Upper lobe of right lung (tissue), 1 donor: ENCODE measurements around the gene NDST3. TPM values are rescaled to one million over a fixed set of nuclear protein-coding genes. Genes with fewer than 3 reads are reported as not detected.

Experiments
- ATAC-seq: fragments of 200-7000 bp; cut with Tn5 transposase; one replicate; pipeline ENCODE4 v1.9.1; 2020; ENCODE audit warnings: mild to moderate bottlenecking, moderate library complexity
- DNase-seq: peaks from one replicate; pipeline ENCODE4 v3.0.0-alpha.2; 2020
- H3K27ac ChIP-seq: fragments of 200-600 bp; one replicate; pipeline ENCODE4 v1.8.0; 2022
- H3K27me3 ChIP-seq: fragments of 200-600 bp; one replicate; pipeline ENCODE4 v1.8.0; 2022; ENCODE audit warnings: mild to moderate bottlenecking
- H3K36me3 ChIP-seq: fragments of 200-600 bp; one replicate; pipeline ENCODE4 v1.8.0; 2022
- H3K4me1 ChIP-seq: fragments of 200-600 bp; one replicate; pipeline ENCODE4 v1.8.0; 2022
- H3K4me3 ChIP-seq: fragments of 200-600 bp; one replicate; pipeline ENCODE4 v1.8.0; 2022; ENCODE audit warnings: mild to moderate bottlenecking
- H3K9me3 ChIP-seq: fragments of 200-600 bp; one replicate; pipeline ENCODE4 v1.8.0; 2022
- CTCF ChIP-seq: fragments of 200-600 bp; IDR thresholded peaks from one replicate; pipeline ENCODE4 v1.8.0; 2022; ENCODE audit warnings: antibody characterized with exemption
- intact Hi-C: fragments of 100-400 bp; cut with DNase I; formaldehyde crosslinking; loops from one replicate; pipeline ENCODE4 v1.11.0; 2022
- total RNA-seq: library from RNA; stranded (reverse); fragmentation: NEBNext Ultra II Directional; extraction: Animal tissue kit (Norgen Biotek cat#: 25700); gene quantifications from one replicate; pipeline ENCODE4 v1.2.1, GENCODE V29; 2021
- donor health status: DM: no; HTN: yes; CAD: no; lungs with severe emphysema.

The NDST3 gene
- total RNA-seq, 1 donor from 2014 or later = not detected

- intact Hi-C loops = no loop called here
- no peak for TF ChIP-seq CTCF
- no peak for DNase-seq
- H3K4me3 ChIP-seq = no peak overlapping the region
- H3K27ac ChIP-seq = no peak overlapping the region
- no peaks in the 10 kb centered on the region for H3K36me3 ChIP-seq
- no peaks in the 10 kb centered on the region for H3K9me3 ChIP-seq
- no peaks in the 10 kb centered on the region for H3K4me1 ChIP-seq
- no peaks in the 10 kb centered on the region for H3K27me3 ChIP-seq
- no peak for ATAC-seq
These were observed 64.8 kb downstream of the NDST3 start for GRCh38 chr4:118099106-118099505.

- no peak for DNase-seq
- Histone ChIP-seq H3K27me3 (no peaks in the 10 kb centered on the region), H3K27ac (no peak overlapping the region), H3K4me1 (no peaks in the 10 kb centered on the region), H3K36me3 (no peaks in the 10 kb centered on the region), H3K9me3 (no peaks in the 10 kb centered on the region), H3K4me3 (no peak overlapping the region)
- no peak for TF ChIP-seq CTCF
- intact Hi-C loops = no loop called here
- no peak for ATAC-seq
These were observed 67.9 kb downstream of the NDST3 start for GRCh38 chr4:118102195-118102594.

GRCh38 chr4:118112117-118113046 is 78.1 kb downstream of the NDST3 start:
- Histone ChIP-seq H3K4me3 (no peak overlapping the region), H3K27ac (no peak overlapping the region), H3K4me1 (no peaks in the 10 kb centered on the region), H3K27me3 (no peaks in the 10 kb centered on the region), H3K9me3 (no peaks in the 10 kb centered on the region), H3K36me3 (no peaks in the 10 kb centered on the region)
- DNase-seq (no peak), ATAC-seq (no peak)
- no peak for TF ChIP-seq CTCF
- intact Hi-C loops = no loop called here

GRCh38 chr4:118113220-118113619 is 78.9 kb downstream of the NDST3 start:
- DNase-seq (no peak), ATAC-seq (no peak)
- Histone ChIP-seq H3K4me3 (no peak overlapping the region), H3K27me3 (no peaks in the 10 kb centered on the region), H3K36me3 (no peaks in the 10 kb centered on the region), H3K27ac (no peak overlapping the region), H3K4me1 (no peaks in the 10 kb centered on the region), H3K9me3 (no peaks in the 10 kb centered on the region)
- intact Hi-C loops = no loop called here
- no peak for TF ChIP-seq CTCF

GRCh38 chr4:118114720-118115119 is 80.4 kb downstream of the NDST3 start:
- Histone ChIP-seq H3K4me1 (no peaks in the 10 kb centered on the region), H3K27me3 (no peaks in the 10 kb centered on the region), H3K4me3 (no peak overlapping the region), H3K9me3 (no peaks in the 10 kb centered on the region), H3K36me3 (no peaks in the 10 kb centered on the region), H3K27ac (no peak overlapping the region)
- ATAC-seq = no peak
- no peak for TF ChIP-seq CTCF
- intact Hi-C loops = no loop called here
- DNase-seq = no peak
